Nephron (organoid): ENCODE measurements around the gene TTLL8.

Experiments used
- H3K27ac Mint-ChIP-seq, 3 experiments: 2 replicates each; pipeline ENCODE4 v1.8.0; 2020; ENCODE audit warnings: mixed read lengths in 3 of 3, mild to moderate bottlenecking in 2 of 3, moderate library complexity in 1 of 3
- H3K27me3 Mint-ChIP-seq: 2 replicates; pipeline ENCODE4 v1.8.0; 2021; ENCODE audit warnings: low read depth, mild to moderate bottlenecking, moderate library complexity, mixed read lengths
- H3K36me3 Mint-ChIP-seq: 2 replicates; pipeline ENCODE4 v1.8.0; 2020; ENCODE audit warnings: low read depth, mixed read lengths
- H3K4me1 Mint-ChIP-seq: 2 replicates; pipeline ENCODE4 v1.8.0; 2020; ENCODE audit warnings: mixed read lengths
- H3K4me3 Mint-ChIP-seq, 3 experiments: 2 replicates each; pipeline ENCODE4 v1.8.0; 2020; ENCODE audit warnings: mild to moderate bottlenecking in 3 of 3, mixed read lengths in 3 of 3, moderate library complexity in 2 of 3
- H3K9me3 Mint-ChIP-seq: 2 replicates; pipeline ENCODE4 v1.8.0; 2020; ENCODE audit warnings: mixed read lengths
- TF ChIP-seq, protein P1 (sequence below), 3 experiments: fragments of 200-600 bp; sonication (generic); IDR thresholded peaks; one replicate each; pipeline ENCODE4 v1.5.0; 2021; ENCODE audit warnings: antibody characterized with exemption in 3 of 3; ENCODE audit not compliant: unreplicated experiment in 3 of 3

The TTLL8 gene

DNA sequence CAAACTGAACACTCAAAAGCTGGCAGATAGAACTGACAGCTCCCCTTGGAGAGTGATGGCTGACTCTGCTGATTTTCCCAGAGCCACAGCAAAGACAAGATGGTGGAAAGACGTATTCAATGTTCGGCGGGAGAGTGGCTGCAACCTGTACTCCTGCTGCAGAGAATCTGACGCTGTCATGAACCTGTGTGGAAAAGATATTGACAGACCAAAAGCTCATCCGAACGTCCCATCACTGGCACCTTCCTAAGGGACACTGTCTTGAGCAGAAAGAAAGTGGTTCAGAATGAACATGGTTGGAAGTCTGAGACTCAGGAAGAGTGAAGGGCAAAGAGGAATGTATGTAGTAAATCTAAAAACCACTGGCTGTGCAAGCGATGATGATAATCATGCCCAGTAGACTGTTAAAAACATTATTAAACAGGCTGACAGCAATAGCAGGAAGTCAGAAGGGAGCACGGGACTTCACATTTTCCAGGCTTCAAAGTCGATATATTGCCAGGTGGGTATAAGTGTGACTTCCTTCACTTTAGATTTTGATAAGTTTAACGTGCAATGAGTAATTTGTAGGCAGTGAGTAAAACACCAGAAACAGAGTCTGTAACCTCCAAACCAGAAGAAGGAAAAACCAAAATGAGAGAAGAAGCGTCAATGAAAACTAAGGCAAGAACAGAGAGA is 39.4 kb downstream of the TTLL8 start:
- H3K27ac Mint-ChIP-seq: no peak overlapping the region
- peaks cover 9% of the 10 kb centered on the region for H3K4me1 Mint-ChIP-seq
- H3K4me3 Mint-ChIP-seq: no peak overlapping the region

DNA sequence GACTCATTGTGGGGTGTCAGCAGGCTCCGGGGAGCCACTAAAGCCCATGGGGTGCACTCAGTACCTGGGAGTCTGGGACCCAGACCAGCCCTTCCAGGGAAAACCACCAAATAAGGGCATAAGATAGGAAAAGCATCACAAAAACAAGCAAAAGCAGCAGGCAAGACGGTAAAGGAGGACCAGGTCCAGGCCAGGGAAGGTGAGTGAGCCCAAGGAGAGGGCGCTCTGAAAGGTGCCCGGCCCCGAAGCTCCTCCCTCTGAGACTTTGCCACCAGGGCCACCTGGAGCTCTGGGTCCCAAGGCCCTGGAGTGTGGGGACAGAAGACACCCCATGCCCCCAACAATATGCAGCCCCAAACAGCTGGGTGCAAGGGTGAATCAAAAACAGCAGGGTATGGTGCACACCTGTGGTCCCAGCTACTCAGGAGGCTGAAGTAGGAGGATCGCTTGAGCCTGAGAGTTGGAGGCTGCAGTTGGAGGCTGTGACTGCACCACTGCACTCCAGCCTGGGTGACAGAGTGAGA is 40.3 kb downstream of the TTLL8 start:
- Mint-ChIP-seq H3K9me3 (peaks cover 5% of the 10 kb centered on the region), H3K27me3 (peaks cover 21% of the 10 kb centered on the region), H3K27ac (no peak overlapping the region), H3K36me3 (no peaks in the 10 kb centered on the region), H3K4me1 (peaks cover 9% of the 10 kb centered on the region), H3K4me3 (no peak overlapping the region)
- TF ChIP-seq, protein P1, sequence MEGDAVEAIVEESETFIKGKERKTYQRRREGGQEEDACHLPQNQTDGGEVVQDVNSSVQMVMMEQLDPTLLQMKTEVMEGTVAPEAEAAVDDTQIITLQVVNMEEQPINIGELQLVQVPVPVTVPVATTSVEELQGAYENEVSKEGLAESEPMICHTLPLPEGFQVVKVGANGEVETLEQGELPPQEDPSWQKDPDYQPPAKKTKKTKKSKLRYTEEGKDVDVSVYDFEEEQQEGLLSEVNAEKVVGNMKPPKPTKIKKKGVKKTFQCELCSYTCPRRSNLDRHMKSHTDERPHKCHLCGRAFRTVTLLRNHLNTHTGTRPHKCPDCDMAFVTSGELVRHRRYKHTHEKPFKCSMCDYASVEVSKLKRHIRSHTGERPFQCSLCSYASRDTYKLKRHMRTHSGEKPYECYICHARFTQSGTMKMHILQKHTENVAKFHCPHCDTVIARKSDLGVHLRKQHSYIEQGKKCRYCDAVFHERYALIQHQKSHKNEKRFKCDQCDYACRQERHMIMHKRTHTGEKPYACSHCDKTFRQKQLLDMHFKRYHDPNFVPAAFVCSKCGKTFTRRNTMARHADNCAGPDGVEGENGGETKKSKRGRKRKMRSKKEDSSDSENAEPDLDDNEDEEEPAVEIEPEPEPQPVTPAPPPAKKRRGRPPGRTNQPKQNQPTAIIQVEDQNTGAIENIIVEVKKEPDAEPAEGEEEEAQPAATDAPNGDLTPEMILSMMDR (IDR thresholded peaks at IDR 0.05; ENCODE audit: unreplicated experiment in 3 of 3): no peak

More for the DNA sequence above, 39.4 kb downstream of the TTLL8 start:
- peaks cover 5% of the 10 kb centered on the region for H3K9me3 Mint-ChIP-seq
- peaks cover 12% of the 10 kb centered on the region for H3K27me3 Mint-ChIP-seq
- TF ChIP-seq, protein P1 (IDR thresholded peaks at IDR 0.05; ENCODE audit: unreplicated experiment in 3 of 3): no peak
- H3K36me3 Mint-ChIP-seq: no peaks in the 10 kb centered on the region

DNA sequence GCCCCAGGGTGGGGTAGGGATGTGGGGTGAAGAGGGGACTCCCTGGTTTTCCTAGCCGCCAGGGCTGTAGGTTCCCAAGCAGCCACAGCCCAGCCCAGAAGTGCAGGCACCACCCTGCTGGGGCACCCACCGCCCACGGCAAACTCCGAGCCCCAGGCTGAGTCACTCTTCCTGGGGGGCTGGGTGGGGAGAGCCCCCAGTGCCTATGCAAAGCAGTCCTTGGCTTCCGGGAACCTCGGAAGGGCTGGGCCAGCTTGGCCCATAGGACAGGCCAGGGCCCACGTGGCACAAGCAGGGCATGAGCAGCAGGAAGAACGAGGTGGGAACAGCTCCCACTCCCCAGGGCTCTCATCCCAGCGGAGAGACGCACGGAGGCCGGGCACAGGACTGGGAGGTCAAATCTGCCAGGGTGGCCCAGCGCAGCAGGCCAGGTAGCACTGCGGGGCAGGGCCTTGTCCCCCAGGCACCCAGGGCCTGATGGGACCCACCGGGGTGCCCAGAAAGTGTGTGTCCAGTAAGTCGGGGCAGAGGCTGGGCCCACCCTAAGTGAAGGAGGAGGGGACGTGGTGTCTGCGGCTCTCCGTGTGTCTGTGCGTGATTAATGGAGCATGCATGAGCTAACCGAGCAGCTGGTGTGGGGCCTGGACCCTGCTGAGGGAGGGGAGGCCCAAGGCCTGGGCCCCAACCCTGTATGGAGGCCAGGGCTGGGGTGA is 41.0 kb downstream of the TTLL8 start:
- H3K36me3 Mint-ChIP-seq: no peaks in the 10 kb centered on the region
- H3K9me3 Mint-ChIP-seq: peaks cover 5% of the 10 kb centered on the region
- no peak overlapping the region for H3K4me3 Mint-ChIP-seq
- H3K4me1 Mint-ChIP-seq: peaks cover 9% of the 10 kb centered on the region
- H3K27me3 Mint-ChIP-seq: peaks cover 28% of the 10 kb centered on the region
- TF ChIP-seq, protein P1 (IDR thresholded peaks at IDR 0.05; ENCODE audit: unreplicated experiment in 3 of 3): no peak
- H3K27ac Mint-ChIP-seq: no peak overlapping the region

DNA sequence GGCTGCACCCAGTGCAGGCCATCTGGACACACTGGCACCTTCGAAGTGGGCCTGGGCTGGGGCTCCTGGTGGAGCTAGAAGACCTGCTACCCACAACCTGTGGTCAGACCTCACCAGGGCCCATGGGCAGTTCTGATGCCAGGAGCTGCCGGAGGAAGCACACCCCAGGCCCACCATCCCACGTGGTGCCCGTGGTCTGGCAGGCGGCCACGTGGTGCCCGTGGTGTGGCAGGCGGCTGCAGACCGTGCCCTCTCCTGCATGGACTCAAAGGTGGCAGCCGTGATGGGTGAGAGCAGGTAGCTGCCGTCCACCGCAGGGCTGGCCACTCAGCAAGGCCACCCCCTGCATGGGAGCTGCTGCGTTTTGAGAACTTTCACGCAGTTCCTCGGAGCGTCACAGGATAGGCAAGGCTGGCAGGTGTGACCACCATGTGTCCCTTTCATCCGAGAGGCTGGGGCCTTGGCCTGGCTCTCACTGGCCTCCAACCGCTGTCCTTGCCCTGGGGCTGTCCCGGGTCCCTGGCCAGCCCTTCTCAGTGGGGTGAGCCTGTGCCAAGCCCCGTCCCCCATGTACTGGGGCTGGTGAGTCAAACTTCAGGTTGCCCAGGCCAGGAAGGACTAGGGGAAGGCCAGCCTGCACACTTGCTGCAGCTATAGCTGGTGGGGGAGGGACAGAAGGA is 41.6 kb downstream of the TTLL8 start:
- Mint-ChIP-seq H3K36me3 (no peaks in the 10 kb centered on the region), H3K4me3 (no peak overlapping the region), H3K27me3 (peaks cover 35% of the 10 kb centered on the region), H3K4me1 (peaks cover 9% of the 10 kb centered on the region), H3K27ac (no peak overlapping the region), H3K9me3 (peaks cover 5% of the 10 kb centered on the region)
- TF ChIP-seq, protein P1 (IDR thresholded peaks at IDR 0.05; ENCODE audit: unreplicated experiment in 3 of 3): no peak

DNA sequence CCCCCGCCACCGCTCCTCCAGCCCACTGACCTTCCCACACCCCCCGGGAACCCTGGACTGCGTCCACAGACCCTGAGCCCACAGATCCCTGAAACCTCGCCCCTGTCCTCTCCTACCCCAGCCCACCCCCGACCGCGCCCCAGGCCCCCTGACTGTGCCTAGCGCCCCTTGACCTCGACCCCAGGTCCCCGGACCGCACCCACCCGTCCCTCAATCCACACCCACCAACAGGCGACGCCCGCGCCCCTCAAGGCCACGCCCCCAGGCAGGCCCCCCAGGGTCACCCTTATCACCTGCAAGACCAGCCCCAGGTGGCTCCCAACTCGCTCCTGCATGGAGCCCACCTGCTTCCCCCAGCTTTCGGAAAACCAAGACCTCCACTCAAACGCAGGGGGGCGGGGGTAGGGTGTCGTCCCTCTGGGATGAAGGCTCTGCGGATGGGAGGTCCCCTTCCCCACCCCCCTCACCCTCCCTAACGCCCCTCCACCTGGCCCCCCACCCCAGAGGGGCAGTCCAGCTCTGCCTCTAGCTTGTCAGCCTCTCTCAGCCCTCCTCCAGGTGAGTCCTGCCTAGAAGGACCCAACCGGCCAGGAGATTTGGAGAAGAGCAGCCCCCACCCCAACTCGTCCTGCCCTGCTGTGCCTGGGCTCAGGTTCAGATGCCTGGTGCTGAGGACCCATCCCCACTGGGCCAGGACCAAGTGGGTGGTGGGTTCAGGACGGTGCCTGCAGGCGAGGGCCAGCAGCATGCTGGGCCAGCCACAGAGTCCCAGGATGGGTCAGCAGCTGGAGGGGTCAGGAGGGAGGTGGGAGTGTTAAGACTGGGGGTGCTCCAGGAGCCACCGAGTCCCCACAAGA is 42.4 kb downstream of the TTLL8 start:
- H3K27me3 Mint-ChIP-seq: peaks cover 40% of the 10 kb centered on the region

More for the DNA sequence above, 42.4 kb downstream of the TTLL8 start:
- no peaks in the 10 kb centered on the region for H3K36me3 Mint-ChIP-seq
- H3K9me3 Mint-ChIP-seq: peaks cover 5% of the 10 kb centered on the region
- TF ChIP-seq, protein P1 (IDR thresholded peaks at IDR 0.05; ENCODE audit: unreplicated experiment in 3 of 3): no peak
- peaks cover 9% of the 10 kb centered on the region for H3K4me1 Mint-ChIP-seq
- no peak overlapping the region for H3K27ac Mint-ChIP-seq
- no peak overlapping the region for H3K4me3 Mint-ChIP-seq
